ENCODE data around the gene KIZ. TPM values are rescaled to one million over a fixed set of nuclear protein-coding genes. Genes with fewer than 3 reads are reported as not detected.

Gene KIZ
- total RNA-seq, 2 experiments from 2014 or later: 31.1 to 33.8 TPM

DNA sequence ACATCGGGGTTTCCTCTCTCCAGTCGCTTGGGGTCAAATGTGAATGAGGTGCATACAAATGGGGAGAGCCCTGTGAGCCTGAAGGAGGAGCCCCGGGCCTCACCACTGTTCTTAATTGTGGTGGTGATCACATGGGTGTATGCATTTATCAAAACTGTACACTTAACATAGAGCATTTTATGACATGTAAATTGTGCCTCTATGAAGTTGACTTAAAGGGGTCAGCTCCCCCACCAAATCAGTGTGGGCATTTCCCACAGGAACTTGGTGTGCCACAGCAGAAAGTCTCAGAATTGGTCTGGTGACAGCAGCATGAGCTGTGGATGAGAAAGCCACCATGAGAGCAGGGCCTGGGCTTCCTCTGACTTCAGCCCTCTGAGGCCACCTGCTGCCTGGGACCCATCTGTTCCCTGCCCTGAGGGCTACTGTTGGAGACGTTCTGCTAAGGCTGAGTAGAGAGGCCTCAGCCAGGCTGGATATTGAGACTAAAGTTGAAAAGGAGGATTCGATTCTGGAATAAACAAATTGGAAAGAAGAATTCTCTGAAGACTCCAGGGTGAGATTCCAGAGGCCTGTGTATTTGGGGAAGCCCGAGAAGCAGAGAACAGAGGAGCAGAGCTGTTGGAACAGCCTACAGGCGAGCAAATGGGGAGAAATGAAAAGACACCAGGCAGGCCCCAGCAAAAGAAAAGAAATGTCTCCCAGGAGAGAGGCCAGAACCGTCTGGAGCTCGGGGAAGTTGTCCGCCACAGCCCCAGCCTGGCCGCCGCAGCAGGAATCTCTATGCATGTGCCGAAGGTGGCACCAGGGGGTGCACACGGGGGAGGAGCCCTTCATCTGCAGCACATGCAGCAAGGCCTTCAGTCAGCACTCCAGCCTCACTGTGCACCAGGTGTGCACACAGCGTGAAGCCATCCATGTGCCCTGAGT, 139.6 kb downstream of the KIZ start:
- no peak overlapping the region for H3K4me3 ChIP-seq (ENCODE audit: low read length)
- CTCF ChIA-PET: no interaction called here
- Mint-ChIP-seq H3K4me3 (no peak overlapping the region), H3K9me3 (no peaks in the 10 kb centered on the region), H3K27me3 (peaks cover 16% of the 10 kb centered on the region), H3K27ac (no peak overlapping the region), H3K36me3 (ENCODE audit: low read depth) (no peaks in the 10 kb centered on the region), H3K4me1 (ENCODE audit: low read depth) (no peaks in the 10 kb centered on the region)
- ATAC-seq (ENCODE audit: poor library complexity) (no peak), DNase-seq (no peak)
- H3K27me3 ChIP-seq (ENCODE audit: control insufficient read depth in 1 of 2, insufficient read depth in 2 of 2, low read length in 2 of 2): peaks cover 0 to 7% of the 10 kb centered on the region in 2 experiments
- H3K9me3 ChIP-seq (ENCODE audit: control insufficient read depth in 1 of 2, insufficient read depth in 1 of 2, low read length in 2 of 2): peaks cover 0 to 14% of the 10 kb centered on the region in 2 experiments
- H3K36me3 ChIP-seq (ENCODE audit: insufficient read depth, low read length): no peaks in the 10 kb centered on the region
- H3K27ac ChIP-seq (ENCODE audit: low read depth in 1 of 2, low read length in 2 of 2): no peak overlapping the region
- intact Hi-C loops (cut with DNase I, micrococcal nuclease): no loop called here
- H3K4me1 ChIP-seq (ENCODE audit: insufficient read depth, low read length): no peaks in the 10 kb centered on the region
- TF ChIP-seq, protein P1, sequence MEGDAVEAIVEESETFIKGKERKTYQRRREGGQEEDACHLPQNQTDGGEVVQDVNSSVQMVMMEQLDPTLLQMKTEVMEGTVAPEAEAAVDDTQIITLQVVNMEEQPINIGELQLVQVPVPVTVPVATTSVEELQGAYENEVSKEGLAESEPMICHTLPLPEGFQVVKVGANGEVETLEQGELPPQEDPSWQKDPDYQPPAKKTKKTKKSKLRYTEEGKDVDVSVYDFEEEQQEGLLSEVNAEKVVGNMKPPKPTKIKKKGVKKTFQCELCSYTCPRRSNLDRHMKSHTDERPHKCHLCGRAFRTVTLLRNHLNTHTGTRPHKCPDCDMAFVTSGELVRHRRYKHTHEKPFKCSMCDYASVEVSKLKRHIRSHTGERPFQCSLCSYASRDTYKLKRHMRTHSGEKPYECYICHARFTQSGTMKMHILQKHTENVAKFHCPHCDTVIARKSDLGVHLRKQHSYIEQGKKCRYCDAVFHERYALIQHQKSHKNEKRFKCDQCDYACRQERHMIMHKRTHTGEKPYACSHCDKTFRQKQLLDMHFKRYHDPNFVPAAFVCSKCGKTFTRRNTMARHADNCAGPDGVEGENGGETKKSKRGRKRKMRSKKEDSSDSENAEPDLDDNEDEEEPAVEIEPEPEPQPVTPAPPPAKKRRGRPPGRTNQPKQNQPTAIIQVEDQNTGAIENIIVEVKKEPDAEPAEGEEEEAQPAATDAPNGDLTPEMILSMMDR (IDR thresholded peaks at IDR 0.05): no peak
- POLR2A ChIA-PET: no interaction called here

DNA sequence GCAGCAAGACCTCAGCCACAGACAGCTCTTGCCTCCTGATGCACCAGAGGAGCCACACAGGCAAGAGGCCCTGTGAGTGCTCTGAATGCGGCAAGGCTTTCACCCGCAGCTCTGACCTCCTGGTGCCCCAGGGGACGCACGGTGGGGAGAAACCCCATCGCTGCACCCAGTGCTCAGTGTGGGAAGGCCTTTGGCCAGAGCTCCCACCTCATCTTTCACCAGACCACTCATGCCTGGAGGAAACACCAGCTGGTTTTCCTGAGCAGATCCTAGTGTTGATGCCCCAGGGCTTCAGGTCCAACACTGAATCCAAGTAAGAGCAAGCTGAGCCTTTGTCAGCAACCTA, 140.3 kb downstream of the KIZ start:
- Mint-ChIP-seq H3K27ac (no peak overlapping the region), H3K27me3 (peaks cover 16% of the 10 kb centered on the region), H3K4me3 (no peak overlapping the region), H3K4me1 (ENCODE audit: low read depth) (no peaks in the 10 kb centered on the region), H3K9me3 (peaks cover 2% of the 10 kb centered on the region), H3K36me3 (ENCODE audit: low read depth) (no peaks in the 10 kb centered on the region)
- intact Hi-C loops (cut with DNase I, micrococcal nuclease): no loop called here
- ATAC-seq (ENCODE audit: poor library complexity) (no peak), DNase-seq (no peak)
- Histone ChIP-seq H3K27me3 (ENCODE audit: control insufficient read depth in 1 of 2, insufficient read depth in 2 of 2, low read length in 2 of 2) (peaks cover 0 to 7% of the 10 kb centered on the region in 2 experiments), H3K4me1 (ENCODE audit: insufficient read depth, low read length) (no peaks in the 10 kb centered on the region), H3K9me3 (ENCODE audit: control insufficient read depth in 1 of 2, insufficient read depth in 1 of 2, low read length in 2 of 2) (peaks cover 0 to 14% of the 10 kb centered on the region in 2 experiments), H3K36me3 (ENCODE audit: insufficient read depth, low read length) (no peaks in the 10 kb centered on the region), H3K4me3 (ENCODE audit: low read length) (no peak overlapping the region), H3K27ac (ENCODE audit: low read depth in 1 of 2, low read length in 2 of 2) (no peak overlapping the region)
- ChIA-PET POLR2A (no interaction called here), CTCF (no interaction called here)
- TF ChIP-seq, protein P1 (IDR thresholded peaks at IDR 0.05): no peak

- intact Hi-C loops (cut with DNase I, micrococcal nuclease): no loop called here
- Histone ChIP-seq H3K27ac (ENCODE audit: low read depth in 1 of 2, low read length in 2 of 2) (no peak overlapping the region), H3K4me1 (ENCODE audit: insufficient read depth, low read length) (no peaks in the 10 kb centered on the region), H3K36me3 (ENCODE audit: insufficient read depth, low read length) (no peaks in the 10 kb centered on the region), H3K27me3 (ENCODE audit: control insufficient read depth in 1 of 2, insufficient read depth in 2 of 2, low read length in 2 of 2) (peaks cover 6 to 13% of the 10 kb centered on the region in 2 experiments), H3K9me3 (ENCODE audit: control insufficient read depth in 1 of 2, insufficient read depth in 1 of 2, low read length in 2 of 2) (peaks cover 0 to 19% of the 10 kb centered on the region in 2 experiments), H3K4me3 (ENCODE audit: low read length) (no peak overlapping the region)
- Mint-ChIP-seq H3K4me1 (ENCODE audit: low read depth) (no peaks in the 10 kb centered on the region), H3K4me3 (no peak overlapping the region), H3K27me3 (peaks cover 25% of the 10 kb centered on the region), H3K9me3 (peaks cover 2% of the 10 kb centered on the region), H3K27ac (no peak overlapping the region), H3K36me3 (ENCODE audit: low read depth) (no peaks in the 10 kb centered on the region)
- POLR2A ChIA-PET: no interaction called here
- TF ChIP-seq, protein P1 (IDR thresholded peaks at IDR 0.05): no peak
- CTCF ChIA-PET: no interaction called here
- DNase-seq (no peak), ATAC-seq (ENCODE audit: poor library complexity) (no peak)
These were observed 143.9 kb downstream of the KIZ start for GRCh38 chr20:21269772-21270171.
